K562 (cell line): ENCODE measurements around the gene ZNF853. TPM values are rescaled to one million over a fixed set of nuclear protein-coding genes. Genes with fewer than 3 reads are reported as not detected.
A peak's percentile ranks its signal among the peaks of the same experiment; 100 is the strongest.

ENCODE experiments used
- CBFA2T2 ChIP-seq: fragments of 450-650 bp; conservative IDR thresholded peaks from 2 replicates; pipeline ENCODE4 v1.6.1; 2017; ENCODE audit warnings: mild to moderate bottlenecking
- ETV1 ChIP-seq: fragments of 450-650 bp; conservative IDR thresholded peaks from 2 replicates; pipeline ENCODE4 v1.6.1; 2016; ENCODE audit warnings: missing genetic modification characterization, control low read depth, low read depth, missing compliant biosample characterization
- MITF ChIP-seq: IDR thresholded peaks from 2 replicates; pipeline ENCODE4 v1.6.1; 2014; ENCODE audit warnings: antibody characterized with exemption
- MNT ChIP-seq, 2 experiments: fragments of 450-650 bp; conservative IDR thresholded peaks; 2 replicates each; pipeline ENCODE4 v1.6.1; 2017; ENCODE audit warnings: mild to moderate bottlenecking in 2 of 2, moderate library complexity in 2 of 2
- MYC ChIP-seq, 2 experiments: fragments of 250-450 bp in 1 of 2; sonication (Bioruptor Pico) in 1 of 2; IDR thresholded peaks; 2 replicates each; pipeline versions ENCODE4 v1.5.1 to v1.6.1; 2012 to 2021; ENCODE audit warnings: low read depth in 2 of 2, borderline replicate concordance in 1 of 2, improper control_type of control experiment in 1 of 2, low read length in 1 of 2, mild to moderate bottlenecking in 1 of 2, moderate library complexity in 1 of 2
- RAD51 ChIP-seq: fragments of 450-650 bp; IDR thresholded peaks from 2 replicates; pipeline ENCODE4 v1.7.1; 2016; ENCODE audit warnings: low read depth, mild to moderate bottlenecking, borderline replicate concordance
- TAL1 ChIP-seq: fragments of 450-650 bp; IDR thresholded peaks from 2 replicates; pipeline ENCODE4 v1.6.1; 2016; ENCODE audit warnings: mild to moderate bottlenecking
- ZBTB1 ChIP-seq: sonication (generic); formaldehyde crosslinking; IDR thresholded peaks from 2 replicates; pipeline ENCODE4 v1.8.1; 2023; ENCODE audit warnings: missing genetic modification reagents, low read depth, mild to moderate bottlenecking, borderline replicate concordance
- polyA plus RNA-seq, 8 experiments: library from polyadenylated mRNA; depleted of rRNA in 4 of 8; stranded (reverse) in 5 of 8; unstranded in 3 of 8; fragments of >200 nt; fragmentation: Nextera tagmentation in 2 of 8; fragmentation: Illumina TruSeq in 1 of 8; extraction: Ambion mirVana in 2 of 8; extraction: Trizol in 1 of 8; gene quantifications; 2 replicates each; pipeline versions ENCODE4 v1.2.1 to v1.2.3, GENCODE V29; 2011 to 2014; ENCODE audit warnings: inconsistent platforms in 1 of 8, missing spikeins in 1 of 8
- total RNA-seq, 7 experiments: library from RNA; depleted of rRNA in 6 of 7; stranded (reverse); fragments of >200 nt in 6 of 7; fragmentation: Illumina TruSeq in 2 of 7; extraction: Trizol in 2 of 7; gene quantifications; 2 replicates each; pipeline versions ENCODE4 v1.2.1 to v1.2.3, GENCODE V29; 2011 to 2021; ENCODE audit warnings: low replicate concordance in 1 of 7
- TF ChIP-seq, protein P1 (sequence below): fragments of 450-650 bp; IDR thresholded peaks from 2 replicates; pipeline ENCODE4 v1.6.1; 2014; ENCODE audit warnings: low read depth, mild to moderate bottlenecking, moderate library complexity, borderline replicate concordance
- TF ChIP-seq, protein P2 (sequence below): fragments of 450-650 bp; IDR thresholded peaks from 2 replicates; pipeline ENCODE4 v1.6.1; 2017; ENCODE audit warnings: antibody characterized with exemption, mild to moderate bottlenecking
- TF ChIP-seq, protein P3 (sequence below), 2 experiments: IDR thresholded peaks in 1 of 2; conservative IDR thresholded peaks in 1 of 2; 2 replicates each; pipeline ENCODE4 v1.6.1; 2016; ENCODE audit warnings: low read depth in 2 of 2, mild to moderate bottlenecking in 1 of 2, missing compliant biosample characterization in 1 of 2, missing genetic modification characterization in 1 of 2, moderate library complexity in 1 of 2
- TF ChIP-seq, protein P4 (sequence below): fragments of 200-800 bp; sonication (Bioruptor generic); IDR thresholded peaks from 2 replicates; pipeline ENCODE4 v1.6.1; 2017; ENCODE audit warnings: missing genetic modification characterization, missing compliant biosample characterization

Gene ZNF853
- total and polyA plus RNA-seq, 9 of the 15 experiments (the other 6 are each of a cell fraction or from before 2014, with no cell fraction given) = 0.03 TPM; not detected in 8

DNA sequence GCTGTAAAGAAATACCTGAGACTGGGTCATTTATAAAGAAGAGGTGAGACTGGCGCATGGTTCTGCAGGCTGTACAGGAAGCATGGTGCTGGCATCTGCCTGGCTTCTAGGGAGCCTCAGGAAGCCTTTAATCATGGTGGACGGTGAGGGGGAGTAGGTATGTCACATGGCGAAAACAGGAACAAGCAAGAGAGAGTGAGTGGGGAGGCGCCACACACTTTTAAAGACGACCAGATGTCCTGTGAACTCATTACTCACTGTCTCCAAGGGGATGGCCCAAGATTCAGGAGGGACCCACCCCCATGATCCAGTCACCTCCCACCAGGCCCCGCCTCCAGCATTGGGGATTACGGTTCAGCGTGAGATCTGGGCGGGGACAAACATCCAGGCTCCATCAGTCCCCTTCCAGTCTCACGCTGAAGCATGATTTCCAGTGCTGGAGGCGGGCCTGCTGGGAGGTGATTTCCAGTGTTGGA lies 24.9 kb downstream of the ZNF853 start (continued):
- TF ChIP-seq, protein P1, sequence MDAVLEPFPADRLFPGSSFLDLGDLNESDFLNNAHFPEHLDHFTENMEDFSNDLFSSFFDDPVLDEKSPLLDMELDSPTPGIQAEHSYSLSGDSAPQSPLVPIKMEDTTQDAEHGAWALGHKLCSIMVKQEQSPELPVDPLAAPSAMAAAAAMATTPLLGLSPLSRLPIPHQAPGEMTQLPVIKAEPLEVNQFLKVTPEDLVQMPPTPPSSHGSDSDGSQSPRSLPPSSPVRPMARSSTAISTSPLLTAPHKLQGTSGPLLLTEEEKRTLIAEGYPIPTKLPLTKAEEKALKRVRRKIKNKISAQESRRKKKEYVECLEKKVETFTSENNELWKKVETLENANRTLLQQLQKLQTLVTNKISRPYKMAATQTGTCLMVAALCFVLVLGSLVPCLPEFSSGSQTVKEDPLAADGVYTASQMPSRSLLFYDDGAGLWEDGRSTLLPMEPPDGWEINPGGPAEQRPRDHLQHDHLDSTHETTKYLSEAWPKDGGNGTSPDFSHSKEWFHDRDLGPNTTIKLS = no peak
- peak; percentile 83 for TF ChIP-seq RAD51
- TF ChIP-seq CBFA2T2 = peak; percentile 53; the same call in 1 of the 2 replicates
- peak; percentile 90 for TF ChIP-seq MYC (IDR thresholded peaks at IDR 0.05; ENCODE audit: low read depth, low read length)
- TF ChIP-seq MYC (CRISPR knock-in tag; IDR thresholded peaks at IDR 0.05; ENCODE audit: borderline replicate concordance, low read depth) = no peak
- peak; percentile 27; the same call in 1 of the 2 replicates for TF ChIP-seq TAL1
- TF ChIP-seq ETV1 (tag) = peak; percentile 45; the same call in 1 of the 2 replicates
- TF ChIP-seq, protein P2, sequence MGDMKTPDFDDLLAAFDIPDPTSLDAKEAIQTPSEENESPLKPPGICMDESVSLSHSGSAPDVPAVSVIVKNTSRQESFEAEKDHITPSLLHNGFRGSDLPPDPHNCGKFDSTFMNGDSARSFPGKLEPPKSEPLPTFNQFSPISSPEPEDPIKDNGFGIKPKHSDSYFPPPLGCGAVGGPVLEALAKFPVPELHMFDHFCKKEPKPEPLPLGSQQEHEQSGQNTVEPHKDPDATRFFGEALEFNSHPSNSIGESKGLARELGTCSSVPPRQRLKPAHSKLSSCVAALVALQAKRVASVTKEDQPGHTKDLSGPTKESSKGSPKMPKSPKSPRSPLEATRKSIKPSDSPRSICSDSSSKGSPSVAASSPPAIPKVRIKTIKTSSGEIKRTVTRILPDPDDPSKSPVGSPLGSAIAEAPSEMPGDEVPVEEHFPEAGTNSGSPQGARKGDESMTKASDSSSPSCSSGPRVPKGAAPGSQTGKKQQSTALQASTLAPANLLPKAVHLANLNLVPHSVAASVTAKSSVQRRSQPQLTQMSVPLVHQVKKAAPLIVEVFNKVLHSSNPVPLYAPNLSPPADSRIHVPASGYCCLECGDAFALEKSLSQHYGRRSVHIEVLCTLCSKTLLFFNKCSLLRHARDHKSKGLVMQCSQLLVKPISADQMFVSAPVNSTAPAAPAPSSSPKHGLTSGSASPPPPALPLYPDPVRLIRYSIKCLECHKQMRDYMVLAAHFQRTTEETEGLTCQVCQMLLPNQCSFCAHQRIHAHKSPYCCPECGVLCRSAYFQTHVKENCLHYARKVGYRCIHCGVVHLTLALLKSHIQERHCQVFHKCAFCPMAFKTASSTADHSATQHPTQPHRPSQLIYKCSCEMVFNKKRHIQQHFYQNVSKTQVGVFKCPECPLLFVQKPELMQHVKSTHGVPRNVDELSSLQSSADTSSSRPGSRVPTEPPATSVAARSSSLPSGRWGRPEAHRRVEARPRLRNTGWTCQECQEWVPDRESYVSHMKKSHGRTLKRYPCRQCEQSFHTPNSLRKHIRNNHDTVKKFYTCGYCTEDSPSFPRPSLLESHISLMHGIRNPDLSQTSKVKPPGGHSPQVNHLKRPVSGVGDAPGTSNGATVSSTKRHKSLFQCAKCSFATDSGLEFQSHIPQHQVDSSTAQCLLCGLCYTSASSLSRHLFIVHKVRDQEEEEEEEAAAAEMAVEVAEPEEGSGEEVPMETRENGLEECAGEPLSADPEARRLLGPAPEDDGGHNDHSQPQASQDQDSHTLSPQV = peak; percentile 66
- TF ChIP-seq ZBTB1 (CRISPR knock-in tag) = no peak
- TF ChIP-seq, protein P3, sequence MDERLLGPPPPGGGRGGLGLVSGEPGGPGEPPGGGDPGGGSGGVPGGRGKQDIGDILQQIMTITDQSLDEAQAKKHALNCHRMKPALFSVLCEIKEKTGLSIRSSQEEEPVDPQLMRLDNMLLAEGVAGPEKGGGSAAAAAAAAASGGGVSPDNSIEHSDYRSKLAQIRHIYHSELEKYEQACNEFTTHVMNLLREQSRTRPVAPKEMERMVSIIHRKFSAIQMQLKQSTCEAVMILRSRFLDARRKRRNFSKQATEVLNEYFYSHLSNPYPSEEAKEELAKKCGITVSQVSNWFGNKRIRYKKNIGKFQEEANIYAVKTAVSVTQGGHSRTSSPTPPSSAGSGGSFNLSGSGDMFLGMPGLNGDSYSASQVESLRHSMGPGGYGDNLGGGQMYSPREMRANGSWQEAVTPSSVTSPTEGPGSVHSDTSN (CRISPR knock-in tag; IDR thresholded peaks at IDR 0.05; ENCODE audit: low read depth) = peak; percentile 70
- TF ChIP-seq, protein P3 (tag; conservative IDR thresholded peaks at IDR 0.05; ENCODE audit: low read depth) = peak; percentile 92
- TF ChIP-seq, protein P4, sequence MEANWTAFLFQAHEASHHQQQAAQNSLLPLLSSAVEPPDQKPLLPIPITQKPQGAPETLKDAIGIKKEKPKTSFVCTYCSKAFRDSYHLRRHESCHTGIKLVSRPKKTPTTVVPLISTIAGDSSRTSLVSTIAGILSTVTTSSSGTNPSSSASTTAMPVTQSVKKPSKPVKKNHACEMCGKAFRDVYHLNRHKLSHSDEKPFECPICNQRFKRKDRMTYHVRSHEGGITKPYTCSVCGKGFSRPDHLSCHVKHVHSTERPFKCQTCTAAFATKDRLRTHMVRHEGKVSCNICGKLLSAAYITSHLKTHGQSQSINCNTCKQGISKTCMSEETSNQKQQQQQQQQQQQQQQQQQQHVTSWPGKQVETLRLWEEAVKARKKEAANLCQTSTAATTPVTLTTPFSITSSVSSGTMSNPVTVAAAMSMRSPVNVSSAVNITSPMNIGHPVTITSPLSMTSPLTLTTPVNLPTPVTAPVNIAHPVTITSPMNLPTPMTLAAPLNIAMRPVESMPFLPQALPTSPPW = peak; percentile 35; the same call in 1 of the 2 replicates
- peak; percentile 75 for TF ChIP-seq MITF
- TF ChIP-seq MNT (conservative IDR thresholded peaks at IDR 0.05) = peak; percentile 82 to 91
